HuH-7.5 (cell line): Measurements from ENCODE around the gene ZGPAT.

Source experiments
- DNase-seq: peaks from one replicate; pipeline ENCODE4 v3.0.0; 2011; ENCODE audit warnings: low spot score

Gene ZGPAT

DNA sequence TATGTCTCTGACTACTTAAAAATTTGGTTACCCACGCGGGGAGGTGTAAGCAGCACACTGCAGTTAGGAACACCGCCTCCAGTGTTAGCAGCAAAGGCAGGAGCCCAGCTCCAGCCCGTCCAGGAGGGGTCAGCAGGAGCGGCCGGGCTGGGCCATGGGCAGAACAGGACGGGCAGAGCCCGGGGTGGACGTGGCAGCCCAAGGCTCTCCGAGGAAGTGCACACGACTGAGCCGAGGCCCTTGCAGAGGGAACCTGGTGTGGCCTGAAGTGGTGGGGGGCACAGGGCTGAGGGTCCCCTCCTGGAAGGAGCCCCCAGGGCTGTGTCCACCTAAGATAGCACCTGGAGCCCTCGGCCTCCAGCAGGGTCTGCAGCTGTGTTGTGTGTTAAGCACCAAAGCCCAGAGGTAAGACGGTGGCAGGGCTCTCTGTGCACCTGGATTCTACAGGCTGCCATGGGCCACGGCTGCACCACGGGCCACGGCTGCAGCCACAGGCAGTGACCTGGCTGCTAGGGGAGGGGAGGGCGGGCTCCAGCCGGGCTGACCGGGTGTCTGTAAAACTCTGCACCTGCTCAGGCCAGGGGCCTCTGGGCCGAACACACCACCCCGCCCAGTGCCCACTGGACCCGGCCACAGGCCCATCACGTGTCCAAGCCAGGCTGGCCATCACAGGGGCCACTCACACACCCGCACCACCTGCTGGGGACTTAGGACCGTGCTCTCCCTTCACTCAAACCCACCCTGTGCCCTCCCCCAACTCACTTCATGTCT is 38.3 kb downstream of the ZGPAT start:
- DNase-seq: peak; percentile 41

DNA sequence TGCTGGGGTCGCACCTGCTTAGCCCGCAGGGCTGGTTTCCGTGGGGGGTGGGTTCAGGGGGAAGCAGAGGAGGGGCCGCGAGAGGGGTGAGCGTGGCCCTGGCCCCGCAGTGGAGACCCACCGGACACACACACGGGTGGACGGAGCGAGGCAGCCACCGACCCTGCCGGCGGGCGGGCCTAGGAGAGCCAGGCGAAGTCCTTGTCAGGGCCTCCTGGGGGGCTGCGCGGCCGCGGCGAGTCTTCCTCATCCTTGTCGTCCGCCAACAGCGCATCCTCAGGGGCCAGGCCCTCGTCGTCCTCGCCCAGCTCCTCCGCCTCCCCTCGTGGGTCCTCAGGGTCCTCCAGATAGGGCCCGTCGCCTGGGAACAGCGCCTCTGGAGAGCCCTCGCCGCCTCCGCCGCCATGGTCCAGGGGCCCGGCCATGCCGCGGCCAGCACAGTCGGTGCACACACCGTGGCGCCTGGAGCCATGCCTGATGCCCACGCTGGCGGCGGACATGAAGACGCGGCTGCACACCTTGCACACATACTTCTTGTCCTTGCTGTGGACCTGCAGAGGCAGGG is 39.0 kb downstream of the ZGPAT start:
- no peak for DNase-seq

DNA sequence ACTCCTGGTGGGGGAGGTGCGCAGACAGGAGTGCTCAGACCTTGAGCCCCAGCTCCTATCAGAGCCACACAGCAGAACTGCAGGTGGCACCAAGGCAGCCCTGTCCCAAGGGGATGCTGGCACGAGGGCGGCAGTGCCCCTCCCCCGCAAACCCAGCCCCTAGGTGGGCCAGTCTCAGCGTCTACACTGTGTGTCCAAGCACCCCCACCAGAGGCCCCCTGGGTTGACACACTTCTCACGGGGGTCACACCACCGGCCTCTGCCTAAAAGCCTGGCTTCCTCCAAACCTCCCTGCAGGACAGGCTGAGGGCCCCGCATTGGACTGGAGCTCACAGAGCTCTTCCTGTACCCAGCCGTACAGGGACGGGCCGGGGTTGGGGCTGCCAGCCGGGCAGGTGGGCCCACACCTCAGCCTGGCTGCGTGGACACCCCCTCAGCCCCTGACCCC is 39.8 kb downstream of the ZGPAT start:
- DNase-seq: peak; percentile 29

DNA sequence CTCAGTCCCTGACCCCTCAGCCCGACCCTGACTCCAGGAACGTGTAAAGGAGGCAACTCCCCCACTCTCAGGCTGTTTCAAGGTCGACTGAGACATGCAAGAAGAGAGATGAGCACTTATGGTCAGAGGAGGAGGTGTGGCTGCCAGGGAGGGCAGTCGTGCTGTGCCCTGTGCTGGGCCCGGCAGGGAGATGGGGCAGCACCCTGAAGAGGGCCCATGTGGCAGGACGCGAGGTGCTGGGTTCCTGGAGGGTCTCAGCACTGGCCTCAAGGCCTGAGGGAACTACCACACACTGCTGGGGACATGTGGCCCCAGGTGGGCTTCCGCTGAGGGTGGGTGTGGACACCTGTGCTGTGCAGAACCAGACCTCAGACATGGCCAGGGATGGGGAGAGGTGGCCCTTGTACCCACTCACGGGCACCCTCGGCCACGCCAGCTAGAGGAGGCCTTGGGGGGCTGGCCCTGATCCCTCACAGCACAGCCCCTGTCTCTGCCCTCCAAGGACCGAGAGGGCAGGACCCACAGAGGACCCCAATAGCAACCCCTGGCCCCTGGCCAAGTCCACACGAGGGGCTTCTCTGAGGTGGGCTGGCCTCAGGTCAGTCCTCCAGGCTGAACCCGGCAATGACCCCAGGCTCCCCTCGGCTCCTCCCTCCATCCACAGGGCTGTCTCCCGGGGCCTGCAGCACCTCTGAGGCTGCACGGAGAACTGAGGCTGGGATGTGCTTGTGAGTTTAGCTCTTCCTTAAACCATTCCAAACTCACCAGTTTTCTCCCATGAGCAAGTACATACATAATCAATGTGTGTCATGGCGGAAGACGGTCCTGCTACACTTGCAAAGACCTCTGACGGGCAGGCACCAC is 40.5 kb downstream of the ZGPAT start:
- DNase-seq: peak; percentile 22

DNA sequence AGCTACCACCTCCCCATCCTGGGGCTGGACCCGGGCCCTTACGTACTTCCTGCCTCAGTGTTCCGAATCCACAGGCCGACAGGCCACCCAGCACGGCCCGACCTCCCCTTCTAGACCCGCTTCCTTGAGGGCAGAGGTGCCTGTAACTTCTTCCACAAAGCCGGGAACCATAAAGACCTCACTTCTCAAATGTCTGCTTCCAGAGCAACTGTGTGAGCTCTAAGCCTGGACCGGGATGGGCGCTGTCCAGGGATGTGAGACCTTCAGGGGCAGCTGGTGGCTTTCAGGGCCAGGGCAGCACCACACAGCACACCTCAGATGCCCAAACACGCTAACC is 41.1 kb downstream of the ZGPAT start:
- no peak for DNase-seq

DNA sequence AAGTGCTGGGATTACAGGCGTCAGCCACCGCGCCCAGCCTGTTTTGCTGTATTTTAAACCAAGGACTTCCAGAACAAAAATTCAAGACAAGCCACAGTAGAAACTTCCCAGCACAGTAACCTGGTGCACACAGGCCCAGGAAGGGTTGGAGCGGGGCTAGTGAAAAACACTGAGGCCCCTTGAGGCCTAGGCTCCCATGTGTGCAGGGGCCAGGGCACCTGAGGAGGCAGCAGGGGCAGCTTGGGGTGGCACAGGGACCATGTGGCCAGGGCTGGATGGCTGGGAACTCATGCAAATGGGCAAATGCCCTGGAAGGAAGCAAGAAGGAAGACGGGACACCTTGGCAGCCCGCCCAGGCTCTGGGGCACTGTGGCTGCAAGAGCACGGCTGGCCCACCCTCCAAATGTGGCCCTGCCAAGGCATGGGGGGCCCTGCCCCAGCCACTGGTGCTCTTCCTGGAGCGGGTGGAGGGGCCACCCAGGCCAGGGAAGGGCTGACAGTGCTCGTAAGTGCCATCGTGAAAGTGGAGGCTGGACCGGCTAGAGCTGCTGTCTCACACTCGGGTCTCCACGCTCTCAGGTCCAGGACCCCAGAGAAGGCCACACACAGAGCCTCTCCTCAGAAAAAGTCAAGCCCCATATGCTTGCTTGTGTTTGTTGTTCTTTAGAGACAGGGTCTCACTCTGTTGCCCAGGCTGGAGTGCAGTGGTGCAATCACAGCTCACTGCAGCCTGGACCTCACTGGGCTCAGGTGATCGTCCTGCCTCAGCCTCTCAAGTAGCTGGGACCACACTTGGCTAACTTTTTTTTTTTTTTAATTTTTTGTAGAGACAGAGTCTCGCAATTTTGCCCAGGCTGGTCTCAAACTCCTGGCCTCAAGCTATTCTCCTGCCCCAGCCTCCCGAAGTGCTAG is 42.0 kb downstream of the ZGPAT start:
- DNase-seq: no peak

DNA sequence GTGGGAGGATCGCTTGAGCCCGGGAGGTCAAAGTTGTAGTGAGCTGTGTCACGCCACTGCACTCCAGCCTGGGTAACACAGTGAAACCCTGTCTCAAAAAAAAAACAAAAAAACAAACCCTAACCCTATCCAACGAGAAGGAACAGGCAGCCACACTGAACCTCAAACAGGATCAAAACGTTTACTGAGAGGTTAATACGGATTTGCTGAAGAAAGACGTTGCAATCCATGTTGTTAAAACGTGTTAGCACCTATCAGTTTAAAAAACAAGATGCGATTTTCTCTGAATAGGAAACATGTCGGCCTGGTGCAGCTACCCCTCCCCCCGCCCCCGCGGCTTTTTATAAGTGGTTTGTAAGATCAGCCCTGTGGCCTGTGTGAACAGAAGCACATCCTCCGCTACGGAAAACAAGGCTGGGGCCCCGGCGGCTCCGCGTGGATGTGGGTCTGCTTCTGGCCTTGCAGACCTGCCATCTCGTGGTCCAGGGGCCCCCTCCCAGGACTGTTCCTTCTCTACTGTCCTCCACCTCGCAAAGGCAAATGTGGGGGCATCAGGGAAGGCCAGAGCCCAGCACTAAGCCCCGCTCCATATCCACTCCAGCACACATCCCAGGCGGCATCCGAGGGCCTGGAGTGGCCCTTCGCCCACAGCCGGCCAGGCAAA is 43.1 kb downstream of the ZGPAT start:
- DNase-seq: no peak

DNA sequence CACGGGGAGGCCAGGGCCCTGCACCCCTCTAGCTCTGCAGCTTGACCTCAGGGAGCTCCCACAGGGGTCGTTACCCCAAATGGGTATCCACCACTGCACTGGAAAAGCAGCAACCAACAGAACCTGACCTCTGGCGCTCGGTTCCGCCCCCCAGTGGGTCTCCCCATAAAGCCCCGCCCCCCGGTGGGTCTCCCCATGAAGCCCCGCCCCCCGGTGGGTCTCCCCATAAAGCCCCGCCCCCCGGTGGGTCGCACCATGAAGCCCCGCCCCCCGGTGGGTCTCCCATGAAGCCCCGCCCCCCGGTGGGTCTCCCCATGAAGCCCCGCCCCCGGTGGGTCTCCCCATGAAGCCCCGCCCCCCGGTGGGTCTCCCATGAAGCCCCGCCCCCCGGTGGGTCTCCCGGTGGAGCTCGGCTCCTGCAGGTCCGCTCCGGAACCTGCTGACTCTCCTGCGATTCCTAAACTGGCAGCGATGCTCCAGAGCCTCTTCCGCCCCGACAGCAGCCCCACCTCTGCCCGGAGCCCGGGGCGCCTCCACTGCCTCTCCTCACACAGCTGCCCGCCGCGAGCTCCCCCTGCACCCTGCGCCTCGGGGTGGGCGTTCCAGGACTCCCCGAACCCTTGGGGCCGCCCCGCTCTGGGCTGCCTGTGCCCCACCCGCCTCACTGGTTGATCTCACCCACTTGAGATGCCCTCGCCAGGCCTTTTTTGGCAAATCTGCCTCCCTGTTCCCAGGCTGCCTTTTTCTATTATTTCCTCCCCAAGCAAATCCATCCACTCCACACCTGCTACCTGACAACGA is 43.8 kb downstream of the ZGPAT start:
- DNase-seq: no peak

DNA sequence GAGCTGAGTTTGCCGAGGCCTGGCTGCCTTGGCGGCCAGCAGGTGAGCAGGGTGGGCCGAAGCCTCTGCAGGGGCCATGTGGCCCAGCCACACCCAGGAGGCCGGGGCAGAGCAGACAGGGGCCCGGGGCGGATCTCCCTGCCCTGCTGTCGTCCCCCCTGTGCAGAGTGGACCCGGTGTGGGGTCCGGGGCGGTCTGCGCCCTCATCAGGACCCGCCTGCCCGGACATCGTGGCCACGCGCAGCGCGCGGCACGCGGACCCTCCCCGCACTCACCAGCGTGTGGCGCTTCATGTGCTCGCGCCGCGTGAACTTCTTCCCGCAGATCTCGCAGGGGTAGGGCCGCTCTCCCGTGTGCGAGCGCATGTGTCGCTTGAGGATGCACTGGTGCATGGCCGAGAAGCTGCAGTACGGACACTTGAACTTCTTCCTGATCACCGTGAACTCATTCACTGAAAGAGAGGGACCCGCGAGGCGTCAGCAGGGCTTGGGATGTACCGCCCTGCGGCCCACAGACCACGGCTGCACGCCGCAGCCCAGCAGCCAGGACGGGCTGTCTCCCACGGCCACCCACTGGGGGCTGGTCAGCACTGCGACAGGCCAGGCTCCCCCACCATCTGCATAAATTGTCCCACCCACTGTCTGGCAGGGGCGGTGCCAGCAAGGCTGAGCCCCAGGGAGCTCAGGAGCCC is 44.7 kb downstream of the ZGPAT start:
- DNase-seq: no peak

DNA sequence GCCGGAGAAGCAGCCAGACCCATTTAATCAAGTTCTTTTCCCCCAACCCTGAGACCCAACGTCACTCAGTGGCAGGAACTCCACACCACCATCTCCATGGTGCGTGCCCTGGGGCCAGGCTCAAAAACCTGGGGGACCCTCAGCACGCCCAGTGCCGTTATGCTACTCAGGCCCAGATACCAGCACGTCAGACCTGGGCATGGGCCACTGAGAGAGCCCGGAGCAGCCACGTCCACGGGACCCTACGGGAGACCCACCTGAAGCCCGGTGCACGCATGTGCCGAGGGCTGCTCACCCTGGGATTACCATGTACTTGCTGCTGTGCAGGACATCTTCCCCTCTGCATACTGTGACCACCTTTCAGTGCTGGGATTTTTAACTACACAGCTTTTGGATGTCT is 45.5 kb downstream of the ZGPAT start:
- no peak for DNase-seq

DNA sequence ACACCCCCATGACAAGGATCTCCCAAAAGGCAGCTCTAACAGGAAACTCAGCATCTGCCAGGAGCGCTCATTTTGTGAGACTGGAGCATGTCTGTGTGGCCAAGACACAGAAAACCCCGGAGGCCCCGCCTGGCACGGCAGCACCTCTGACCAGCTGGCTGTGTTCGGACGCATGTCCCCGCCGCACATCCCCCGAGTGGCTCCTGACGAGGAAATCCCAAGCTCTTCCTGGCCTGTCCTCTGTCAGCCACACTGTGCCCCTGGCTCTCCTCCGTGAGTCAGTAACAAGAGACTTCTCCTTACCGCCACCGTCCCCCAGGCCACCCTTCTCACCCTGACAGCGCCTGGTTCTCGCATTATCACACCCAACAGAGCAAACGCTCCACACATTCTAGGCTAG is 46.2 kb downstream of the ZGPAT start:
- DNase-seq: no peak

DNA sequence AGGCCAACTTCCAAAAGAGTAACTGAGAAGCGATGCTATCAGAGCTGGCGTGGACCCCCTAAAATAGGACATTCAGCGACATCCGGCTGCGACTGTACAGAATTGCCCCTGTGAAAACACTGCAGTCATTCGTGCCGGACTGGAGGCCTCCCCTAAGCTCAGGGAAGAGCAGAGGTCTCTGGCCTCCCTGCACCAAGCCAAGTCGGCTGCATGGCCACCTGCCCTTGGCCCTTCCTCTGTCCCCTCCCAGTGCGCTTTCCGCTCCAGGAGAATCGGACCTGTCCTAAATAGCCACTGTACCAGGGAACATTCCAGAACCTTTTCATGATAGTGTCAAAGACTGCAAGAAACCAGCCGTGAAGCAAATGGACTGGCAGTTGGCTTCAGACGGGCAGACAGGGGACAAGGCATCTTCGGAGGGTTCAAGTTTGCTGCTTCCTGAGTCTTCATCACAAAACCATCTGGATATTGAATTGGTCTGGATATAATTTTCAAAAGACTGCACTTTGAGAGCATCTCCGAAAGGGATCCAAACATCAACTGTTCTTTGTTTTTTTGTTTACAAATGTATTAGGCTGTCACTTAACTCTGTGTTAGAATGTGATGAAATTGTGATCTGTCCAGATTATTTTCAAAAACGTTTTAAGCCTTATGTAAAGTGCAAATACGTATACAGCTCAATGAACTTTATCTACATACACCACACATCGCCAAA is 48.3 kb downstream of the ZGPAT start:
- DNase-seq: no peak

DNA sequence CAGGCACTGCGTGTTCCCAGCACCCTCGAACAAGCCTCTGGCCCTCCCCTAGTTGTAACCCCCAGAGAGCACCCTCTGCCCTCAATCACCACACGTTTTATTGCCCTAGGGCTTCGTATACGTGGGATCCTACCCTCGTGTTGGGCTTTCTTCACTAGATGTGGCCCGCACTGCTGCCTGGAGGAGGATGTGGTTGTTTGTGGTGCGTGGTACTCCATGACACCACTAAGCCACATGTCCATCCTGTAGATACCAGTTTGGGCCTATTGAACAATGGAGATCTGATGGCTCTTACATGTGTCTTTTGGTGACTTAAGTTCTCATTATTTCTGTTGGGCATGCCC is 48.8 kb downstream of the ZGPAT start:
- DNase-seq: no peak

DNA sequence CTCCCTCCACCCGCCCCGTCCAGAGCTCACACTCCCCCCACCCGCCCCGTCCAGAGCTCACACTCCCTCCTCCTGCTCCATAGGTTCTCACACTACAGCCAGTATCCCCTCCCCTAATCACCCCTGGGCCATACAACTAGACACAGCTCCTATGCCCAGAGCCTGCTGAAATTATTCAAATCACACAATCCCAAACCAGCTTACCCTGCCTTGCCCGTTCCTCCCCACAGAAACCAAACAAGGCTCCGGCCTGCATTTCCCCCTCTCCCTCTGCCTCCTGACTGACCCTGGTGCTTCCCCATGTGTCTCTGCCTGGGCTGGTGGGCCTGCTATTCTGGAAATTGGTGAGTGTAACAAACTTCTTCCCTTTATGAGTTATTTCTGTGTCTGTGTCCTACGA is 50.3 kb downstream of the ZGPAT start:
- DNase-seq: no peak

DNA sequence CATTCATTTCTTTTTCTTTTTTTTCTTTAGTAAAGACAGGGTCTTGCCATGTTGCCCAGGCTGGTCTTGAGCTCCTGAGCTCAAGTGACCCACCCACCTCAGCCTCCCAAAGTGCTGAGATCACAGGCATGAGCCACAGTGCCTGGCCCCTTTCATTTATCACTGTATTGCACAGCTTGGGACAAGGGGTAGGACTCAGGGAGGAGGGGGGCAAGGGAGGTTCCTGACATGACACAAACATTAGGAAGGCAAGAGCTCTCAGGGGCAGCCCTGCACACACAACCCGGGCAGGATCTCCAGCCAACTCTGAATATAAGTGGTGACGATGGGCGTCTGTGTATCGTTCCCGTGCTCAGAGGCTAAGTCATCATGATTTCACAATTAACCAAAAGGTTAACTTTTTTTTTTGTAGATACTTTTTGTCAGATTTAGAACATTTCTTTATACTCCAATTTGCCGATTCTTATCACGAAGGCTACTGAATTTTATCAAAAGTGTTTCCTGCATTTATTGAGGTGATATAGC is 51.6 kb downstream of the ZGPAT start:
- DNase-seq: no peak

DNA sequence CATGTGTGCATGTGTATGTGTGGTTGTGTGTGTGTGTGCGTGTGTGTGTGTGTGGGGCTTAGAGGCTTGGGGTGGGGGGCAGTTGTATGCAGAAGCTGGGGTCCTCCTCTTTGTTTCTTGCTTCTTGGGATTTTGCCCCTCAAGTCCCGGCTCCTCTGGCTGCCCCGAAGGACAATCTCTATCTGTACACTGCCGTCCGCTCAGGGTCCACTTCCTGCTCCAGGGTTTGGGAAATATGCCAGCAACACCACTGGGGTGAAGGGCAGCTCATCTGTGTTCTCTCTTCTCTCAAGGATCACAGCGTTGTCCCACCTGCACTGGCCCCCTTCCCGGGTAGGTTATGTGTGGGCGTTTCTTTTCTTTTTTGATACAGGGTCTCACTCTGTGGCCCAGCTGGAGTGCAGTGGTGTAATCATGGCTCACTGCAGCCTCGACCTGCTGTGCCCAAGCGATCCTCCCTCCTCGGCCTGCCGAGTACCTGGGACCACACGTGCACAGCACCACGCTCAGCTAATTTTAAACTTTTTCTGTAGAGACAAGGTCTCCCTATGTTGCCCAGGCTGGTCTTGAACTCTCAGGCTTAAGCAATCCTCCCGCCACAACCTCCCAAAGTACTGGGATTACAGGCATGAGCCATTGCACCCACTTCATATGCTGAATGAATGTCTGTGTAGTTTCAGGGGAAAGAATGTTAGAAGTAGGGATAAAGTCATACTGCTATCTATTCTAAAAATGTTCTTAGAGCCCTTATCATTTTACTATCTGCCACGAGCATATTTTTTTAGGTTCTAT is 57.4 kb downstream of the ZGPAT start:
- no peak for DNase-seq

DNA sequence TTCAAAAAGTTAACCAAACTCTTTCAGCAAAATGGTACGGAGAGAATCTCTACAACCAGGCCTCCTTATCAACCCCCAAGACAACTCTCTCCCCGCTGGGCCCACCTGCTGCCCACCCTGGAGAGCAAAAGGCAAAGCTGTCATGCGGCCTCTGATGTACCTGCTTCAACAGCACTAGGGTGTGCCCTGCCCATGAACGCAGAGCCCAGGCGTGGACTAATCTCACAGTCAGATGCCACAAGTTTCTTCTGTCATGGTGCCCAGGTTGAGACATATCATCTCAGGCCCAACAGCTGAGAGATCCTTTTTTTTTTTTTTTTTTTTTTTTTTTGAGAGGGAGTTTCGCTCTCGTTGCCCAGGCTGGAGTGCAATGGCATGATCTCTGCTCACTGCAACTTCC is 58.1 kb downstream of the ZGPAT start:
- DNase-seq: no peak

DNA sequence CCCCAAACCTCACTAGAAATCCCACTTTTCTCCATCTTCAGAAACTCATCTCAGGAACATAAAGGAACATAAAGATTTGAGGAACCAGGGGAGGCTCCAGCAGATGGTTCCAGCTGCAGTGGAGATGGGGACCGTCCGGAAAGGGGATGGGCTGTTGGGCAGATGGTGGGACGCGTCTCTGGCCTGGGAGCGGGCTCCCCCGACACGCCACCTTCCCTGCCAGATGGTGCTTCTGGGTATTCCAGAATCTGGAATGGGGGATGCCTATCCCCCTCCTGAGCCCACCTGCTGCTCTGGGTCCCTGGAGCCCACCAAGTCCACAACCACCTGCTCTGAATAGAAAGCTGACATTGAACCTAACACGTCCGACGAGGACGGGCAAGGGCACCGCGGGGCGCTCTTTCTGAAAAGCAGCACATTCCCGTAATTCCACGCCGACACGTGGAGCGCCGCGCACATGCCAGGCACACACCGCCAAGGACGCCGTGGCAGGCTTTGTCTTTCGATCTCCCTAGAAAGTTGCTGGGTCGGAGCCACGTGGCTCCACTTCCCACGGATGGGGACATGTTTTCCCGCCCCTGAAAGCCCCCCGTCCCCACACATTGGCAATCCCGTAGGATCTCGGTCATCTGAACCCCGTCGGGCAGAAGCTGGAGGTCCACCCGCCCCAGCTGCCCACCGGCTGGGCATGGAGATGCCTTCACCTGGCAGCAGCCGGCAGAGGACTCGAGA is 59.0 kb downstream of the ZGPAT start:
- DNase-seq: no peak
